Gastroesophageal sphincter (tissue), 3 donors: ENCODE data around the gene MT4.

Experiments used
- CTCF ChIP-seq, 4 experiments: fragments of 200-600 bp in 2 of 4; fragments of 450-650 bp in 2 of 4; sonication (generic) in 1 of 4; IDR thresholded peaks; one replicate each; pipeline ENCODE4 v1.5.1; 2017 to 2019; ENCODE audit warnings: antibody characterized with exemption in 4 of 4, mild to moderate bottlenecking in 2 of 4, moderate library complexity in 2 of 4
- POLR2A ChIP-seq, 2 donors: fragments of 450-650 bp; IDR thresholded peaks; one replicate each; pipeline ENCODE4 v1.6.1; 2017; ENCODE audit warnings: antibody characterized with exemption in 2 of 2, mild to moderate bottlenecking in 2 of 2, moderate library complexity in 1 of 2
- POLR2AphosphoS5 ChIP-seq: sonication (generic); formaldehyde crosslinking; IDR thresholded peaks from one replicate; pipeline ENCODE4 v1.6.1; 2017; ENCODE audit warnings: antibody characterized with exemption

- TF ChIP-seq CTCF (IDR thresholded peaks at IDR 0.05) (no peak), POLR2A (IDR thresholded peaks at IDR 0.05) (no peak), POLR2AphosphoS5 (no peak)
Measured at GRCh38 chr16:56517206-56517605, 47.7 kb upstream of the MT4 start.
